ENCODE data around the gene CLCF1.
"Not testable (repeated sequence)": the region's sequence is repeated elsewhere in the genome, so short reads cannot be mapped to it uniquely, and the experiment has no call there.

Gene CLCF1

GRCh38 chr11:67402192-67402839, 28.9 kb upstream of the CLCF1 start:
- H3K36me3 ChIP-seq (replicated peaks in 1 of 2; ENCODE audit: control insufficient read depth in 2 of 2, insufficient read depth in 2 of 2, low read length in 2 of 2), result peaks cover 28 to 34% of the 10 kb centered on the region in 2 donors
- H2BK120ac ChIP-seq (ENCODE audit: low read depth, low read length); H3K27me3 ChIP-seq (ENCODE audit: control insufficient read depth in 3 of 3, insufficient read depth in 3 of 3, low read depth in 1 of 3, low read length in 3 of 3); H4K8ac ChIP-seq (ENCODE audit: low read depth, low read length); H3K14ac ChIP-seq (ENCODE audit: low read length); H3K4ac ChIP-seq (ENCODE audit: low read length); DNase-seq (ENCODE audit: low spot score); H4K91ac ChIP-seq (ENCODE audit: low read depth, low read length, poor library complexity); H3K23ac ChIP-seq (ENCODE audit: low read depth, low read length, poor library complexity); H2BK12ac ChIP-seq (ENCODE audit: low read length); H2BK5ac ChIP-seq (ENCODE audit: low read length); H3K9me3 ChIP-seq (replicated peaks in 1 of 2; ENCODE audit: control insufficient read depth in 2 of 2, insufficient read depth in 1 of 2, low read depth in 1 of 2, low read length in 2 of 2): not testable (repeated sequence)
- H3K18ac ChIP-seq (ENCODE audit: low read length), result peak overlapping the region; percentile 81
- H2AK5ac ChIP-seq (ENCODE audit: low read depth, low read length), result peak overlapping the region; percentile 93
- peak overlapping the region; percentile 50 for H3K9ac ChIP-seq (ENCODE audit: low read depth, low read length, poor library complexity)
- peak overlapping the region; percentile 86 for H2AFZ ChIP-seq (ENCODE audit: low read length)
- peaks cover 10 to 31% of the 10 kb centered on the region in 2 donors for H3K4me1 ChIP-seq (ENCODE audit: control insufficient read depth in 2 of 2, insufficient read depth in 1 of 2, low read depth in 1 of 2, low read length in 2 of 2)
- peak overlapping the region; percentile 48 for H3K4me2 ChIP-seq (ENCODE audit: insufficient read depth, low read length, poor library complexity, severe bottlenecking)
- no CpG with 5 or more reads among the region's 19 CpGs for WGBS, 2 donors (ENCODE audit: extremely low coverage in 2 of 2, insufficient read length in 2 of 2, insufficient replicate concordance in 1 of 2)
- peaks cover 14% of the 10 kb centered on the region for H3K79me1 ChIP-seq (ENCODE audit: low read depth, low read length)
- H3K27ac ChIP-seq (replicated peaks; ENCODE audit: low read length), result peak overlapping the region; percentile 58
- peak overlapping the region; percentile 37 for H3K4me3 ChIP-seq (ENCODE audit: low read length in 2 of 2)
- H2BK15ac ChIP-seq (ENCODE audit: low read length), result peak overlapping the region; percentile 96

GRCh38 chr11:67401495-67402191, 28.2 kb upstream of the CLCF1 start, which contains the start of gene PPP1CA:
PPP1CA (minus strand) TSS chr11:67401858; CDS start chr11:67401782, 76 bp downstream.
- Histone ChIP-seq H3K14ac (ENCODE audit: low read length) (peak within 1 kb of the TSS; percentile 97), H3K9ac (ENCODE audit: low read depth, low read length, poor library complexity) (peak within 1 kb of the TSS; percentile 94), H4K8ac (ENCODE audit: low read depth, low read length) (no peak within 1 kb of the TSS), H2AK5ac (ENCODE audit: low read depth, low read length) (peak within 1 kb of the TSS; percentile 93), H3K4me2 (ENCODE audit: insufficient read depth, low read length, poor library complexity, severe bottlenecking) (peak within 1 kb of the TSS; percentile 93), H3K4ac (ENCODE audit: low read length) (peak within 1 kb of the TSS; percentile 66), H3K4me3 (ENCODE audit: low read length in 2 of 2) (peak within 1 kb of the TSS; percentile 85 to 94), H3K9me3 (replicated peaks in 1 of 2; ENCODE audit: control insufficient read depth in 2 of 2, insufficient read depth in 1 of 2, low read depth in 1 of 2, low read length in 2 of 2) (no peaks in the 10 kb centered on the region), H4K91ac (ENCODE audit: low read depth, low read length, poor library complexity) (no peak within 1 kb of the TSS), H2BK12ac (ENCODE audit: low read length) (peak within 1 kb of the TSS; percentile 22), H3K27me3 (ENCODE audit: control insufficient read depth in 3 of 3, insufficient read depth in 3 of 3, low read depth in 1 of 3, low read length in 3 of 3) (no peaks in the 10 kb centered on the region), H2AFZ (ENCODE audit: low read length) (peak within 1 kb of the TSS; percentile 98), H2BK120ac (ENCODE audit: low read depth, low read length) (peak within 1 kb of the TSS; percentile 91), H3K4me1 (ENCODE audit: control insufficient read depth in 2 of 2, insufficient read depth in 1 of 2, low read depth in 1 of 2, low read length in 2 of 2) (peaks cover 10 to 31% of the 10 kb centered on the region in 2 donors), H3K79me1 (ENCODE audit: low read depth, low read length) (peaks cover 13% of the 10 kb centered on the region), H3K27ac (replicated peaks; ENCODE audit: low read length) (peak within 1 kb of the TSS; percentile 58), H2BK15ac (ENCODE audit: low read length) (peak within 1 kb of the TSS; percentile 96), H3K18ac (ENCODE audit: low read length) (peak within 1 kb of the TSS; percentile 98), H2BK5ac (ENCODE audit: low read length) (peak within 1 kb of the TSS; percentile 93), H3K23ac (ENCODE audit: low read depth, low read length, poor library complexity) (peak within 1 kb of the TSS; percentile 98), H3K36me3 (replicated peaks in 1 of 2; ENCODE audit: control insufficient read depth in 2 of 2, insufficient read depth in 2 of 2, low read length in 2 of 2) (peaks cover 30 to 41% of the 10 kb centered on the region in 2 donors)
- DNase-seq (ENCODE audit: low spot score), result peak; percentile 90
- no CpG with 5 or more reads among the region's 73 CpGs for WGBS, 2 donors (ENCODE audit: extremely low coverage in 2 of 2, insufficient read length in 2 of 2, insufficient replicate concordance in 1 of 2)

- WGBS, 2 donors (ENCODE audit: extremely low coverage in 2 of 2, insufficient read length in 2 of 2, insufficient replicate concordance in 1 of 2), result no CpG with 5 or more reads among the region's 27 CpGs
- Histone ChIP-seq H2BK12ac (ENCODE audit: low read length) (peak overlapping the region; percentile 22), H3K9me3 (replicated peaks in 1 of 2; ENCODE audit: control insufficient read depth in 2 of 2, insufficient read depth in 1 of 2, low read depth in 1 of 2, low read length in 2 of 2) (no peaks in the 10 kb centered on the region), H2AFZ (ENCODE audit: low read length) (peak overlapping the region; percentile 98), H3K4ac (ENCODE audit: low read length) (peak overlapping the region; percentile 66), H3K27me3 (ENCODE audit: control insufficient read depth in 3 of 3, insufficient read depth in 3 of 3, low read depth in 1 of 3, low read length in 3 of 3) (no peaks in the 10 kb centered on the region), H2BK120ac (ENCODE audit: low read depth, low read length) (peak overlapping the region; percentile 91), H4K8ac (ENCODE audit: low read depth, low read length) (no peak overlapping the region), H3K4me3 (ENCODE audit: low read length in 2 of 2) (peak overlapping the region; percentile 85 to 94), H3K18ac (ENCODE audit: low read length) (peak overlapping the region; percentile 98), H2BK5ac (ENCODE audit: low read length) (peak overlapping the region; percentile 93), H3K27ac (replicated peaks; ENCODE audit: low read length) (no peak overlapping the region), H3K14ac (ENCODE audit: low read length) (peak overlapping the region; percentile 97), H2AK5ac (ENCODE audit: low read depth, low read length) (peak overlapping the region; percentile 92), H3K4me2 (ENCODE audit: insufficient read depth, low read length, poor library complexity, severe bottlenecking) (peak overlapping the region; percentile 93), H4K91ac (ENCODE audit: low read depth, low read length, poor library complexity) (no peak overlapping the region), H3K36me3 (replicated peaks in 1 of 2; ENCODE audit: control insufficient read depth in 2 of 2, insufficient read depth in 2 of 2, low read length in 2 of 2) (peaks cover 35 to 47% of the 10 kb centered on the region in 2 donors), H3K79me1 (ENCODE audit: low read depth, low read length) (peaks cover 15% of the 10 kb centered on the region), H3K23ac (ENCODE audit: low read depth, low read length, poor library complexity) (peak overlapping the region; percentile 98), H2BK15ac (ENCODE audit: low read length) (no peak overlapping the region), H3K4me1 (ENCODE audit: control insufficient read depth in 2 of 2, insufficient read depth in 1 of 2, low read depth in 1 of 2, low read length in 2 of 2) (peaks cover 10 to 31% of the 10 kb centered on the region in 2 donors), H3K9ac (ENCODE audit: low read depth, low read length, poor library complexity) (peak overlapping the region; percentile 94)
- no peak for DNase-seq (ENCODE audit: low spot score)
Observed at GRCh38 chr11:67400942-67401494, 27.6 kb upstream of the CLCF1 start.

Data from neuronal stem cell (in vitro differentiated cells).